Activated T-helper 9 cell treated with anti-CD3 and anti-CD28 coated beads, Interleukin-2, amount 50 U/mL, for 16 hours (primary cell): ENCODE measurements around the gene ABHD16B.
"Not testable (repeated sequence)": the region's sequence is repeated elsewhere in the genome, so short reads cannot be mapped to it uniquely, and the experiment has no call there.

Experiments
- DNase-seq: peaks from one replicate; pipeline ENCODE4 v3.0.0-alpha.2; 2020; ENCODE audit warnings: low read depth

Gene ABHD16B

DNA sequence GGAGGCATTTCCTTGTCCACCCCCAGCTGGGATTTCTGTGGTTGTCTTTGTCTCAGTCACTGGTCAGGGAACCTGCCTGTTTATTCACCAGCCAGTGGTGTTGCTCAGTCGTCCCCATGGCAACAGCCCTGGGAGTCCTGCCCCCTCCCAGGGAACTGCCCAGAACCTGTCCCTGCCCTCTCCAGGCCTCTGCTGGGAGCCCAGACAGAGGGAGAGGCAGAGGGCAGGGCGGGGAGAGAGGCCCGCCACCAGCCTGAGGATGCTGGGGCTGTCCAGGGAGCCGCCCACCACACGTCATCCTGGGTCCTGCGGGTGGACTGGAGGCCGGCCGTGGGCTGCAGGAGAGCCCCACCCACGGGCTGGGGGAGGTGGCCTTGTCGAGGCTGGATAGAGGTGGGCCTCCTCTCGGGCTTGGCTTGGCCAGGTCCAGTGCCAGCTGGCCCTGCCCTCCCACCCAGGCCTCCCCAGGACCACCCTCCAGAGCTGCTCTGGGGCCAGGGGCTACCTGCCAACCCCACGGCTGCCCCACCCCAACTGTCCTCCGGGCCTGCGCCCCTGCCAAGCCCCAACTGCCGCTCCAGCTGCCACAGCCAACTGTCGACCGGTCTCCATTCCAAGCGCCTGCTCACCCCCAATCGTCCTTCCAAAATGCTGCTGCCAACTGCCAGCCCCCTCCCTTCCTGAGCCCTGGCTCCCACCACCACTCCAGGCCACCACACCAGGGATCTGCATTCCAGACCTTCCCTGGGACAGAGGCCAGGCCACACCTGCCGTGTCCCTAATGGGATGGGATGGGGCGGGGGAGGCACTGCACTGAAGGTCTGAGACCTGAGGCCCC lies 26.1 kb upstream of the ABHD16B start:
- DNase-seq, result no peak

DNA sequence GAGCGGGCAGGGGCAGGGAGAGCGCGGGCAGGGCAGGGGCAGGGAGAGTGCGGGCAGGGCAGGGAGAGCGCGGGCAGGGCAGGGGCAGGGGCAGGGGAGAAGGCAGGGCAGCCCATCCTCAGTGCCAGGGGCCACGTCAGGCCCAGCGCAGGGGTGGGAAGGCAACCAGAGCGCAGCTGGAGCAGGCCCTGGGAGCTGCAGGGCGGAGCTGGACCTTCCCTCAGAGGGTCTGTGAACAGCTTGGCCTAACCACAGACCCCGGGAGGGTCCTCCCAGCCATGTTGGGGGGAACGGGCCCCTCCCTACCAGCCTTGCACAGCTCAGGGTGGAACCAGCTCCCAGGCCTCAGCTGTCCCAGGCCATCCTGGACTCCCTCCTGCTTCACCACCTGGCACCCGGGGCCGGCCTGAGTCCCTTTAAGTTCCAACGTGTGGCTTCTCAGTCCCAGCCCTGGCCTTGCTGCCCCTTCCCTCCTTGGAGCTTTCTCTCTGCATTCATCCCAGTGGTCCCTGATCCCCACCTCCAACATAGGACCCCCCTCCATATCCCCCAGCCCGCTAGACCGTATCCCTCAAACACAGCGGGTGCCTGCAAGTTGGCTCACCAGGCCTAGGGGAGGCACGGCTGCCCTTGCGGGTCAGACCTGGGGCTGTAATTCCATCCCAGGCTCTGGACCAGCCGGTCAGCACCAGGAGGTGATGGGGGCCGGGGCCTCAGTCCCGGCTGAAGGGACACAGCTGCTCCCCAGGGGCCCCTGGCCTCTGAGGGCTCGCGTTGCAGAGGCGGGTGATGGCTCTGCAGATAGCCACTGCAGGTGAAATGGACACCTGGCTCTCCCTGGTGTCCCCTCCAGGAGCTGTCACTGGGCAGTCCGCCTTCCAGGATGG lies 24.6 kb upstream of the ABHD16B start:
- DNase-seq, result no peak

DNA sequence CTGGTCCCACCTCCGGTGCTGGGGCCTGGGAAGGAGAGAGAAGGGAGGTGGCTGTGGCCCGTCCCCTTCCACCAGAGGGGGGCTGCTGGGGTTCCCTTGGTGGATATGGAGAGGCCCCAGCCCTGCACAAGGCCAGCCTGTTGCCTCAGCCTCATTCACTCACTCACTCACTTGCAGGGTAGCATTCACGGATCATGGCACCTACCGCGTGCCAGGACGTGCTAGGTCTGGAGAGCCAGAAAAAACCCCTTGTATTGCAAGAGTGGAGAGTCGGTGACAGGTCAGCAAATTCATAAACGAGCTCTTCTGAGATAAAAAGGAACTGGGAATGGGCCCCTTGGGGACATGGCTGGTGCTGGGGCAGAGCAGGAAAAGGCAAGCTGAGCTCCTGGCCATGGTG lies 23.8 kb upstream of the ABHD16B start:
- DNase-seq, result no peak

DNA sequence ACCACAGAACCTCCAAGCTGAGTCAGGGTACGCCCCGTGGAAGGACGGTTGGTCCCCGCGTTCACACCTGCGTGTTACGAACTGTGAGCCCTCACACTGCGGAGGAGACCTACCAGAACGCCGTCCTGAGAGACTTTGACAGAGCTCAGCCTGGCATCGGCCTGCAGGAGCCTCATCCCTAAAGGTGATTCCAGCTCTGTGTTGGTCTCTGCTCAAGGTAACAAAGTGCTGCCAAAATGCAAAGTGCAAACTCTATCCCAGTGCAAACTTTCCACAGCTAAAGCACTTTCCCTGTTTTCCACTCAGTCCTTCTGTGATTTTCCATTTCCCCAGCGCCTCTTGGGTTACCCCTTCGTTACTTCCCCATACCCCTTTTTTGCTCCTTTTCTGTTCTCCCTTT lies 21.7 kb upstream of the ABHD16B start:
- no peak for DNase-seq

DNA sequence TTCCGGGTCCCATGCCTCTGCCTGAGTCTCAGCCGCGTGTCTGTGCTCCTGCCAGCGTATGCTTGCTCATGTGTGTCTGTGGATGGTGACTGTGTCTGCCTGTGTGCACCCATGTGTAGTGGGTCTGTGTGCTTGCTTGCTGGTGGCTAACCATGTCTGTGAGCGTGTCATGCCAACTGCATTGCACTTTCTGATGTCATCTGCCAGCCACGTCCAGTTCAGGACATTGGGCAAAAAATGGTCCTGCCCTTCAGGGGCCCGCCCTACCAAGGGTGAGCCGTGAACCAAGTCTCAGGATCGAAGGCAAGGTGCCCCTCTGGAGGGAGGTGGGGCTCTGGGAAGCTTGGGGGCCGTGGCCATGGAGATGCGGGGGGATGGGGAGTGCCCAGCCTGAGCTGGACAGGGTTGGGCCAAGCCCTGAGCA lies 20.9 kb upstream of the ABHD16B start:
- DNase-seq, result no peak

DNA sequence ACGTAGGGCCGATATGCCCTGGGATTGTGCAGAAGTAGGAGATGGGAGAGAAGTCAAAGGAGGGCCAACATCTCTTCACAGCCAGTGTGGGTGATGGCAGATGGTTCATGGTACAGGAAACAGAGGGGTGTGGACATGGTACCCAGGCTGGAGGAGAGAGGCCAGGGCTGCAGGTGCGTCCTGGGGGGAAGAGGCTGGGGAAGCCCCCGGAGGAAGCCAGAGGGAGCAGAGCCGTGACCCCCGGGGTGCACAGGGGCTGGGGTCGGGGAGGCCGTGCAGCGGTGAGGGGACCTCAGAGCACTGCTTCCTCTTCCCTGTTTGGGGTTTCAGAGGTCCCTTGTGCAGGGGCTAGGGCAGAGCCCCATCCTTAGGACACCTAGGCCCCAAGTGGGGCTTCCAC lies 19.0 kb upstream of the ABHD16B start:
- no peak for DNase-seq

DNA sequence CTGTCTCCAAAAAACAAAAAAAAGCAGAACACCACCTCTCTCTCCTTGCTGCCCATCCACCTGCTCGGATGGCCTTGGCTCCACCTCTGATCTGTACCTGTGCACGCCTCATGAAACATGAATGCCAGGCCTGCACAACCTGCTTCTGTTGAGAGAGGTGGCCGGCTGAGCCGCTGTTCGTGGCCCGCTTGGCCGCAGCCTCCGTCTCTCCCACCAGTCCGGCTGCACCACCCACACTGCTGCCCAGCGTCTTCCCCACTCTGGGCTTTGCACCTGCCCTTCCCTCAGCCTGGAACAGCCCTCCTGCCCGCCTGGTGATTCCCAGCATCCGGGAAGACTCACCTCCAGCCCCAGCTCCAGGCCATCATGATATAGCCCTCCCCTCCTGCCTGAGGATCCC lies 18.1 kb upstream of the ABHD16B start:
- no peak for DNase-seq

DNA sequence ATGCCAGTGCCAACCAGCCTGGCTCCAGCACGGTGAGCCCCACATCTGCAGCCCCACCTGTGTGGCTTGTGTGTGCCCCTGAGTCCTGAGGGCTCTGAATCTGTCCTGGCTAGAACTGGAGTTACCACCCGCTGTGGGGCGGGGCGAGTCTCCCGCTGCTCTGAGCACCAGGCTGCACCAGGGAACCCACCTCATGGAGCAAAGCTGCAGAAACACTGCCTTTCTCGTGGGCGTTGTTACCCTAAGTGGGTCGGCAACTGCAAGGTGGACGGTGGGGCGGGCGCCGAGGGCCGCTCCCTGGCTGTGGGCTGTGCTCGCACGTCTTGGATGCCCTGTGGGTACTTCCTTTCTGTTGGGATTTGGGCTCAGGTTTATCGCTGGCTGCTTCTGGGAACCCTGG lies 17.5 kb upstream of the ABHD16B start:
- DNase-seq, result no peak

DNA sequence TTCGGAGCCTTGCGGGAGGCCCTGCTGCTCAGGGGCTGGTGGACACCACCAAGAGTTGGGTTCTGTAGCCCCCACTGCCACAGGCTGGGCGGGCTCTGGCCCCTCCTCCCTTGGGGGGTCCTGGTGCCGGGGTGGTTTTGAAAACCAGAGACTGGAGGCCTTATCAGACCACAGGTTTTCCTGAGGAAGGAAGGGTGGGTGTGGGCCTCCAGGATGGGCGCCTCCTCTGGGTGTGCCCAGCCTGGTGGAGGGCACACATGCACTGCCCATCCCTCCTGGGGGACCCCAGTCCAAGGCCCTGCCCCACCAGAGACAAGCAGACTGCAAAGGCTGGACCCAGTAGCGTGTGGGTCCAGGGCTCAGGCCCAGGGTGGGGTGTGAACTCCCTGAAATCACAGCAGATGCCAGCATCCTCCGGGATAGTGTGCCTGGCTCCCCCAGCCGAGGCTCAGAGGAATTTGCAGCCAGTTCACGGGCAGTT lies 16.7 kb upstream of the ABHD16B start:
- DNase-seq, result no peak

DNA sequence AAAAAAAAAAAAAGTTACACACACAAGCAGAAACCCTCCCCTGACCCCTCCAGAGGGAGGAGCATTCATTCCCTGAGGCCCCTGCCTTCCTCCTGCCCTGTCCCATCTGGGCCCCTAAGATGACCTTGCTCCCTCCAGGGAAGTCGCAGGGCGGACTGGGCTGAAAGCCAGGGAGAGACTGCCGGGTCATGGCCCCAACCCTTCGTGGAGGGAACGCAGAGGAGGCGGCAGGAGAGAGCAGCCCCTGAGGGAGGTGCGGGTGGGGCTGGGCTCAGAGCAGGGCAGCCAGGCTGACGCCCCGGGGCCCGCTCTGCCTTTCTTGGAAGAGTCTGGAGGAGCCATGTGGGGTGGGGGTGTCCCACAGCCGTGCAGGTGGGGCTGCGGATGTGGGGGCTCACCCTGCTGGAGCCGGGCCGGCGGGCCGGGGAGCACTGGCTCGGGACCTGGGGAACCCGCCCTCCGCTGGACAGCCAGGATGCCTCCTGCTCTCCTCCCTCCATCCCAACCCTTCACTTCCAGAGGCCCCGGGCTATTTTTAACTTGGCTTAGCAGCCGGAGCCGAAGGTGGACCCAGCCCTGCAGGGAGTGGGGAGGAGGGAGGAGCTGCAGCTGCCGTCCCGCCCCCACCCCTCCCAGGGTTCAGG lies 15.0 kb upstream of the ABHD16B start:
- no peak for DNase-seq

DNA sequence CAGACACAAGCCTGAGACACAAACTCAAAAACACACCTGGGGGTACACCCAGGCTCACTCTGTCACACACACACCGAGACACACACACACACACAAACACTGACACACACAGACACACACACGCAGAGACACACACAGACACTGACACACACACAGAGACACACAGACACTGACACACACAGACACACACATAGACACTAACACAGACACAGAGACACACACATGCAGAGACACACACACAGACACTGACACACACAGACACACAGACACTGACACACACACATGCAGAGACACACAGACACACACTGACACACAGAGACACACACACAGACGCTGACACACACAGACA lies 14.4 kb upstream of the ABHD16B start:
- DNase-seq, result no peak

DNA sequence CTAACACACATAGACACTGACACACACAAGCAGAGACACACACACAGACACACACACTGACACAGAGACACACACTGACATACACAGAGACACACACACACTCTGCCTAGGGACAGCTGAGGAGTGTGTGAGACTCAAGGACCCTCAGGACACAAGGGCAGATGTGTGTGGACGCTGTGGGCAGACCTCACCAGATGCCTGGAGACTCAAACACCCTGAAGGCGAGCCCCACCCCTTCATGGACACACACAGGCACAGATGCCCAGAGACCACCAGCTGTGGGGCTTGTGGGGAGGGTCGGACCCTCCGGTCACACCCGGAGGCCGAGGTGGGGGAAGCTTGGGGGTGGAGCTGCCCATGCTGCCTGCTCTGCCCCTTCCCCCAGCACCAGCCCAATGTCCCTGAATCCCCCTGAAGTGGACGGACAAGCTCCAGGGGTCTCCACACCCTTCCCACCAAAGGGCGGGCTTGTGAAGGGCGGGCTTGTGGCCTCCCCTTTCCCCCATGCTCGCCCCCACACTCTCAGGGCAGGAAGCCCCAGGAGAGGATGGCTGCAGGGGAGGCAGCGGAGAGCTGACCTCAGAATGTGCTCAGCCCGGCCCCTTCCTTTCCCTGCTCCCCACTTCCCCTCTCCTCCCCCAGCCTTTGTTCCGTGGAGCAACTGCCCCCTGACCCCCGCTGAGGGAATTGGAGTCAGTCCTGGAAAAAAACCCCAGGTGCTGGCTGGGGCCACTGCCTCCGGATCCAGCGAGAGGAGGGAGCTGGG lies 13.9 kb upstream of the ABHD16B start:
- no peak for DNase-seq

DNA sequence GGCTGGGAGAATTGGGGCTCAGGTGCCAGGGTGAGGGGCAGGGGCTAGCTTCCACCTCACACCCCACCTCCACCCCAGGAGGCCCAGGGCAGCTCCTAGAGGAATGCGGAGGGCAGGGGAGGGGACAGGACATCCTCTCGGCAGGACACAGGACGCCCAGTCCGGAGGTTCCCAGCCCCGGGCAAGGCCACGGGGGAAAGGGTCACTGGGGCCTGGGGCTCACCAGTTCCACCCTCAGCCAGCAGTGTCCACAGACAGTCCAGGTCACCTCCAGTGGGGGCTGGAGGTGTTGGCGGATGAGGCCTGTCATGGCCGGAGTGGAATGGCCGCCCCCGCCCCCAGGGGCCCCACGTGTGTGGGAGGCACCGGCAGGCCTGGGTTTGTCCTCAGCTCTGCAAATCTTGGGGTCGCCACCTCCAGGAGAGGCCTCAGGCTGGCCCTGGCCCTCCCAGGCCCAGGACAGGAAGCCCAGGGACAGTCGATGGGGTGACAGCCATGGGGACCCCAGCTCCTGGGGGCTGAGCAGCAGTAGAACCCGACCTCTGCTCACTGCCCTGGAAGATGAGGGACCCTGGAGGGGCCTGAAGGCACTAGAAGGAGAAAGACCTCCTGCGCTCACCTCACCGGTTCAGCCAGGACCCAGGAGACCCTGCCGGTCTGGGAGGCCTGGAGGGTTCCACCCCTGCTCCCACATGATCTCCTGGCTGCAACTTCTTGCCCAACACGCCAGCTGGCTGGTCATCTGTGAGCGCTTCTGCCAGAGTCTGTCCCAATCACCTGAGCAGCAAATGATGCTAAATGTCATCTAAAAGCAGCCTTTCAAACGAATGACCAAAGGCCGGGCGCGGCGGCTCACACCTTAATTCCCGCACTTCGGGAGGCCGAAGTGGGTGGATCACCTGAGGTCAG lies 13.0 kb upstream of the ABHD16B start:
- DNase-seq, result no peak

DNA sequence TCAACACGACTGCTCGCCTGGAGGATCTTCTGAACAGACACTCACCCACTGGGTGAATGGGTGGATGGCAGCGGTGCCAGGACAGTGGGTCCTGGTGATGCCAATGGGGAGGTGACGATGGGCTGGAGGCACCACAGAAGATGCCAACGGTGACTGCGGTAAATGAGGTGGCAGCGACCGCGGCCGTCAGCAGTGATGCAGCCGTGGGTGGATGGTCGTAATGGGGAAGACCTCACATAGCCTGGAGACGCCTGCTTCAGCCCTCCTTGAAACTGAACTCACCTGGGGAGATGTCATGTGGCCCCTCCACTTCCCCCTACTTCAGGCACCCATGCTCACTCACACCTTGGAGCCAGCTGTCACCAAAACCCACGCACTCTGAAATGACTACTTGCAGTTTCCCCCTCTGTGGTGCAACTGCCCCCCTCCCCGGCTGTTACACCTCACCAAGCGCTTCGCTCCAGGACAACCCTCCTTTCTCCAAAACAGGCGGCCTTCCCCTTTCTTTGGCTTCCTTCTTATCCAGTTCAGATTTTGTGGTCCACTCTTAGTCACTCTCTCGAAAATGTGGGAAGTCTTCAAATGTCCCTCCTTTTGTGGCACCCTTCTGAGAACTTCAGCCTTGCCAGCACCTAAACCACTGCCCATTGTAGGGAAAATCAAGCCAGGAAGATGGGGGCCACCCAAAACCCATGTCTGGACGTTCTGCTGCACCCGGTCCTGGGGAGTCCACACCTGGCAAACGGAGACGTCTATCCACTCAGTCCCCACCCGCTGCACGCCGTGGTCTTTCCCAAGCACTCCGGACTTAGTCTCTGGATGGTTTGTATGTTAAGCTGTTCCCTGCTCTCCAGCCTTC lies 10.4 kb upstream of the ABHD16B start:
- DNase-seq, result peak; percentile 28

DNA sequence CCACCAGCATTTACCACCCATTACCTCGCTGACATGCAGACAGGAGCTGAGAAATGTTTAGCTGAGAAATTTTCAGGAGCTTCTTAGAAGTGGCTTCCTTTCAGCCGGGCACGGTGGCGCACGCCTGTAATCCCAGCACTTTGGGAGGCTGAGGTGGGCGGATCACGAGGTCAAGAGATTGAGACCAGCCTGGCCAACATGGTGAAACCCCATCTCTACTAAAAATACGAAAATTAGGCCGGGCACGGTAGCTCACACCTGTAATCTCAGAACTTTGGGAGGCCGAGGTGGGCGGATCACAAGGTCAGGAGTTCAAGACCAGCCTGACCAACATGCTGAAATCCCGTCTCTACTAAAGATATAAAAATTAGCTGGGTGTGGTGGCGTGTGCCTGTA lies 9.8 kb upstream of the ABHD16B start:
- not testable (repeated sequence) for DNase-seq

DNA sequence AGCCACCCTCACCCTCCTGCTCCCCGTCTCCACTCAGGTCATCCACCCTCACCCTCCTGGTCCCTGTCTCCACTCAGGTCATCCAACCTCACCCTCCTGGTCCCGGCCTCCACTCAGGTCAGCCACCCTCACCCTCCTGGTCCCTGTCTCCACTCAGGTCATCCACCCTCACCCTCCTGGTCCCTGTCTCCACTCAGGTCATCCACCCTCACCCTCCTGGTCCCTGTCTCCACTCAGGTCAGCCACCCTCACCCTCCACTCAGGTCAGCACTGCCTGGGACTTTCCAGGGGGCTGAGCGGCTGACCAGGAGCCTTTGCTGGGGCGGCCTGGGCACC lies 7.6 kb upstream of the ABHD16B start:
- DNase-seq, result not testable (repeated sequence)

DNA sequence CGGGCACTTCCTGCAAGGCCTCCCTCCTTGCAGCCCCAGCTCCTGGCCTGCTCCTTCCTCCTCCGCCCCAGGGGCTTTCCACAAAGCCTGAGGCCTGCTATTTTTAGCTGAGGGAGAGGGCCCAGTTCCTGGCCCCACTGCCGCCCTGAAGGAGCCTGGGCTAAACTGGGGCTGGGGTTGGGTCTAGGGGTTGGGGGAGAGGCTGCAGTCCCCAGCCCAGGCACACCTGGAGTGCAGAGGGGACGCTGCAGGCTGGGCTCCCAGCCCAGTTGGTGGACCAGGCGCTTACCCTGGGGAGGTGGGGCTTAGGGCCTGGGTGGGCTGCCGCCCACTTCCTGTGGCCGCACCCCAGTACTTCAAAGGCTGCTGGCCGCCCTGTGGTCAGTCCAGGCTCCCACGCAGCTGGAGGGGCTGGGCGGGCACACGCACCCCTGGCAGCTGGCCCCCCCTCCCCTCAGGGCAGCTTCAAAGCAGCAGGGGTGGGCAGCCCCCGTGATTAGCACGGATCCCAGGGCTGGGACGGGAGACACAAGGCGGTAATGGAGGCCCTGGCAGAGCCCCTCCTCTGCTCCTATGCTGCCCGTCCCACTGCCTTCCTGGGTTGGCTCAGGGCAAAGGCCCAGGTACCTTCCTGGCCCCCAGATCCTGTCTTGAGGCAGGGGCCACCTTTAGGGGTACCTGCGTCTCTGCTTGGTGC lies 7.1 kb upstream of the ABHD16B start:
- DNase-seq, result no peak

DNA sequence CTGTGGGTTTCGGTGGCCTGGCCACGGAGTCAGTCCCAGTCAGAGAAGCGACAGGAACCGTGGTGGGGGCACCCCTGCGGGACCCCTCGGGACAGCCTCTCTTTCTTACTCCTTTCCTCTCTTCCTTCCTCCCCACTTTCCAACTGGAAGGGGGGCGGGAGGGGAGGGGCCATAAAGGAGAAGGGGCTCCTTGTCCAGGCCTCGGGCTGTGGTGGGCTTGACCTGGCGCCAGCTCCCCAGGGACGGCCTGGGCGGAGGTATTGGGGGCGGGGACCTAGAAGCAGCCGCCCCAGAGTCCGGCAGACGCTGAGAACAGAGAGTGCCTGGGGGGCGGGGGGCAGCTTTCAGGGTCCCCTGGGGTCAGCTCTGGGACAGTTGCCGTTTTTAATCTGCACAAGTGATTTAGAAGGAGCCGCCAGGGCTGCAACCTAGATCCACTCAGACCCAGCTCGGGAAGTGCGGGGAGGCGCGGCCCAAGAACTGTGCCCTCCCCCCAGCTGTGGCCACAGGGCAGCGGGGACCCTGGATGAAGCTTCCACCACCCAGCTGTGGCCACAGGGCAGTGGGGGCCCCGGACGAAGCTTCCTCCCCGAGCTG lies 6.4 kb upstream of the ABHD16B start:
- no peak for DNase-seq
